CD4-positive, alpha-beta T cell treated with Interleukin-17A for 4 hours (primary cell): Measurements from ENCODE around the gene TMPRSS13.
"Not testable (repeated sequence)": the region's sequence is repeated elsewhere in the genome, so short reads cannot be mapped to it uniquely, and the experiment has no call there.

ENCODE experiments used
- DNase-seq: peaks from one replicate; pipeline ENCODE4 v3.0.0-alpha.2; 2020; ENCODE audit warnings: mixed read lengths

The TMPRSS13 gene

DNA sequence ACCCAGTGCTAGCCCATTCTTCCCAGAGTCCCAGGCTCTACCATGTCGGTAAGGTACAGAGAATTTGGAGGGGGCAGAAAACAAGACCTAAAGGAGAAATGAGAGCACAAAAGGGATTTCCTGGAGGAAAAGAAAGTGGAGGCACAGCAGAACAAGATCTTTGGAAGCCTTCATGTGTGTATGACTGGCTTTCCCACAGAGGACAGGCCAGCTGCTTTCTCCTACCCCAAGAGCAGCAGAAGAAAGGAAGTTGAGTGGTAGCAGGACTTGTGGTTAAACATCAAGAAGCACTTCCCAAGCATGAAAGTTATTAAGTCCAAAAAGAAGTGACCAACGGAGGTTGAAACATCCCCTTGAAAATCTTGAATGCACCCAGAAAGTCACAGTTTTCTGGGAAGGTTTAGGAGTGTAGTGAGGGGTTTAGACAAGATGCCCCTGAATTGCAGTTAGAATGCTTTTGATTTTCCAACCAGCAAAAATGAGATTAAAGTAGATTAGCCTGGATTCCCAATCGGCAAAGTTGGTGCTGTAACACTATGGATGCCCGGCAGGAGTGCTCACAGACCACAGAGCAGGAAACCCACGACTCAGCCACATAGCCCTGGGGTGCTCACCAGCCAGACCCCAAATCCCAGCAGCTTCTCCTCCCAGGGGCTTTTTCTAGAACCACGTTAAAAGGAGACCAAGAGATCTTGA, 608 bp downstream of the TMPRSS13 start:
- DNase-seq: no peak

DNA sequence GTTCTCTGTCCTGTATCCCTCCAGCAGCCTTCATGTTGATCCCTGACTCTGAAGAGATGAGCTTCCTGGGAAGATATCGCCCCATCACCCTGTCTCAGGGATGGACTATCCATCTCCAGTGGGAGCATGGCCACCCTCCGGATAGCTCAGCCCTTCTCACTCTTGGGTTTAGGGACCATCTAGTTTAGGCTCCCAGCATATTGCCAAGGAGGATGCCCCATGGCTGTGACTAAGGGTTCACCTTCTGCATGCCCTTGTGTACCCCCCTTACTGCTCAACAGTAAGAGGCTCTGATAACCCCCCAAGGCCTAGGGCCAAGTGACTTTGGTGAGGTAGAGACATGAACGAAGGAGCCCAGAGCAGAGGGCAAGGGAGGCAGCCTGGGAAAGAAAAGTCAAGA, 1.3 kb downstream of the TMPRSS13 start:
- no peak for DNase-seq

DNA sequence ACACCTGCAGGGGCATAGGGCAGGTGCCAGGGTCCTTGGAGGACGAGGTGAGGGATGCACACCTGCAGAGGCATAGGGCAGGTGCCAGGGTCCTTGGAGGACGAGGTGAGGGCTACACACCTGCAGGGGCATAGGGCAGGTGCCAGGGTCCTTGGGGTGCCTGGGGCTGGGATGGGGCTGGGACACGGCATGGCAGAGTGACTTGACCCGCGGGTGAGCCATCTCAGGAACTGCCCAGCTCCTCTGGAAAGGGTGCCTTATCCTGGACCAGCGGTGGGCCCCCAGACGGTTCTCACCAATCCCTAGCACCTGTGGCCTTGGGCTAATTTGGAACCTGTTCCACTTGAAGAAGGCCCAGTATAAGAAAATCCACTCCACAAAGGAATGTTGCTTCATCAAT, 3.0 kb downstream of the TMPRSS13 start:
- not testable (repeated sequence) for DNase-seq

DNA sequence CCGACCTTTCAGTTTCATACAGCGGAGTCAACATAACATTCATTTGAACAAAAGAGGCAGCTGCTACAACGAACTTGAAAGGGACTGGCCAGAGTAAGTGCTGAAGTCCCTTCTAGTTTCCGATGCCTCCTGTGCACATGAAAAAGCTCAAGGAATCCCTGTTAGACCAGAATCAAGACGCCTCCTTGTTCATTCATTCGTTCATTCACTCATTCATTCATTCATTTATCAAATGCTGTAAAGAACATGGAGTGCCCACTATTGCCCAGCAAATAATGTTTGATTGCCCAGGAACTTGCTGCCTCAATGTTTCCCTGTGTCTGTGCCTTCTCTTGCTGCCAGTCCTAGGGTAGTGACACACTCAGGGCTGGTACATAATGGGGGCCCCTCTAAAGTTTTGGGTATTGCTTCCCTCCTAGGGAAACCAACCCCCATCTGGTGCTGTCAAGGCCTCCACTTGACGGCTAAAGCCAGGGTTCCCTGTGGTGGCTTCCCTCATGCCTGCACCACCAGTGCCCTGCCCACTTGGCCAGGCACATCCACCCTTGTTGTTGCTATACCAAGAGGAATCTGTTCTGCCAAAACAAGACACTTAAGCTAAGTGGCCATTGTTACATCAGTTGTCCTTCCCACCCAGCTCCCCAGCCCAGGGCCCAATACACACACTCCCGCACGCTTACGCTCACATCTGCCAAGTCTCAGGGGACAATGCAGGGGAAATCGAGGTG, 3.8 kb downstream of the TMPRSS13 start:
- no peak for DNase-seq

DNA sequence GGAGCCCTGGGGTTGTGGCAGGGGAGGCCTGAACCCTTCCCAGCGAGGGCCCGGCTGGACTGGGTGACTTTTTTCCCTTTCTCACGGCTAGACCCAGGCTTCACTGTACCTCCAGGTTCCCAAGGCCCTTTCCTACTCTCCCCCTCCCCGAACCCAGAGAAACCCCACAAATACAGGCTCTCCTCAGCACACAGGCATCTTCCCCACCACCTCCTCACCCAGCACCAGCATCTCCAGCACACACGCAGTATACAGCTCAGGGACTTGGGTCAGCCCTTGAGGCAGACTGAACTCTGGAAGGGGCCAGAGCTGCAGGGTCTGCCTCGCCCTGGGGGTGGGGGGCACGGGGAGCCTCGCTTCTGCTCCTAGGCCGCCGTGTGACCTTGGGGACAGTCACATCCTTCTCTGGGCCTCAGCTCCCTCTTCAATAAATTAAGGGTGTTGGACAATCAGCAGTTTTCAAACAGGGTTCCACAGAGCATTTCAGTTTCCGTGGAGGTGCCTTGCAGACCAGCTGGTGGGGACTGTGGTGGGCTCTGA, 4.5 kb downstream of the TMPRSS13 start:
- no peak for DNase-seq

DNA sequence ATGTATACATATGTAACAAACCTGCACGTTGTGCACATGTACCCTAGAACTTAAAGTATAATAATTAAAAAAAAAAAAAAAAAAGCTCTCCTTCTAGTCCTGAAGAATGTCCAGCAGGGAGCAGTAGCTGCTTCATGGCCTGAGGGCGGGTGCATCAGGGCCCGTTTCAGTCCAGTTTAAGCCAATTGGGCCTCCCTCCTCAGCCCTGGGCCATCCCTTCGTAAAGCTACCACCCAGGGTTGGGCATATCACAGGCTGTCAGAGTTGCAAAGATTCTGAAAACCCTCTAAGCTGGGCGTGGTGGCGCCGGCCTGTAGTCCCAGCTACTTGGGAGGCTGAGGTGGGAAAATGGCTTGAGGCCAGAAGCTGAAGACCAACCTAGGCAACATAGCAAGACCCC, 5.4 kb downstream of the TMPRSS13 start:
- no peak for DNase-seq

DNA sequence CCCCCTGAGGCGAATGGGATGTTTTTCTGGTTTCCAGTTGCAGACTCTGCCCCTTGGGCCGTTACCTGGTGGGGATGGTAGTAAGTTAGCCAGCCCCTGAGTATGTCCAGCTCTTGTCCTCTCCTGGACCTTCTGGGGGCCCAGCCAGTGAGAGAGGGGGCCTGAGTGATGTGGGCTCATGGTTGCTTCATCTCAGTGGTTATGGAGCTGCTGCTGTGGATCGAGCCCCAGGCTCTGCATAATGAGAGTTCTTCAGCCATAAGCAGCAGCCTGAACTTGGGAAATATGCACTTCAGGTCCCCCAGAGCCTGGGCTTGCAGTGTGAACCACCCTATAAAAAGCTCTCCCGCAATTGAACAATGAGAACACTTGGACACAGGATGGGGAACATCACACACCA, 5.9 kb downstream of the TMPRSS13 start:
- DNase-seq: no peak

DNA sequence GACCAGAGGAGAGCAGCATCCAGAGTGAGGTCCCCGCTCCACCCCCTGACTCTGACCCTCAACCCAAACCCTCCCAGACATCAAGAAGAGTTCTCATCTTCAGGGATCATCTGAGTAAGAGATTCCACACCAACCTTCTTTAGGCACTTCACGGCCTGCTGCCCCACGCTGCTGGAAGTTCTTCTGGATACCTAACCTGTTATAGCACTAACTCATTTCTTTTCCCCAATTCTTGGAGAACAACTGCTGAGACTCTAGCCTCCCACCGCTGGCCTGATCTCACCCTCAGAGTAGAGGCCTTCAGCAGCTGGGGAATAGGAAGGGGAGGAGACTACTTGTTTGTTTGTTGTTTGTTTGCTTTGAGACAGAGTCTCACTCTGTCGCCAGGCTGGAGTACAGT, 7.3 kb downstream of the TMPRSS13 start:
- no peak for DNase-seq

DNA sequence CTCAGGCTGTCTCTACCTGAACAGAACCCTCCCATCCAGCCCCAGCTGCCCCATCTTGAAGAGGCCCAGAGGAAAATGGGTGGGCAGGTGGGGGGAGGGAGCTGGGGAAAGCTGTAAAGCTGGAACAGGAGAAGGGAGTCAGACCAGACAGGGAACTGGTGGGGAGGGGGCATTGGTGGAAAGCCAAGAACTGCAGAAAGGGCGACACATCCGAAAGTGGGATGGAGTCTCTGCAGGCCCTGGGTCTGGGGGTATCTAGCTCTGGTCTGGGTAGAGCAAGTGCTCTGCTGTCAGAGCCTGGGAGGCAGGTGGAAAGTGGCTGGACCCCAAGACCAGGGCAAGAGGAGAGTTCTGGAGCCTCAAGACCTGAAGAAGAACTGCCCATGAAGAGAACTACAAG, 7.7 kb downstream of the TMPRSS13 start:
- DNase-seq: no peak

DNA sequence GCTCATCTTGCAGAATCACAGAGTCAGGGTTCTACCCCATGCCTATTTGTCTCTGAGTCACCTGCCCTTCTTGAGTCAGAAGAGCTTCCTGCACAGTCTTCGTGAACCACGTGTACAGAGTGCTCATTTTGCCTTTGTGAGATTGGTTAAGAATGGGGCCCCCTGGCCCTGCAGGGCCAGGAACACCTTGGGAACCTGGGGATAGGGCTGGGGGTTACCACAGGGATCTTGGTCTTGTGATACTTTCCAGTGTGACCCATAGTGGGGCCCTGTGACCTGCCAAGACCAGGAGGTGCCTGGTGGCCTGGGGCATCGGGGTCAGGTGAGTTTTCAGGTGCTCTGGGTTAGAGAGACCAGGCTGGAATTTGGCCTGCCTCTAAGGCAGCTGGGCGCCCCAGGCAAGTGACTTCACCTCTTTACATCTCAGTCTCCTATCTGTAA, 9.4 kb downstream of the TMPRSS13 start:
- no peak for DNase-seq

DNA sequence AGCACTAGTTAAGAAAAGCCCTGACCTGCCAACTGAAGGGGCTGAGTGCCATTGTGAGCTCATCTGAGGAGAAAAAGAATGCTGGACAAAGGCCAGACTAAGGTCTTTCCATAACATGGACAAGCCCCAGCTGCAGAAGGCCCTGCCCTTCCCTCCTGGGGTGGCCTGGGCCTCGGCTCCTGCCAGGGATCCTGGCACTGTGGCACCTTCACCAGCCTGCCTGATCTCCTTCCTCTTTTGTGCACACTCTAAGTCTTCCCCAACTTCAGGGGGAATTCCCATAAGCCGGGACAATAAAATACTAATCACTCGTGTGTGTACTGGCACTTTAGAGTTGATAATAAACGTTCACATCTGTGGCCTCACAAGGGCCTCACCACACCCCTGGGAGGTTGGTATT, 9.9 kb downstream of the TMPRSS13 start:
- no peak for DNase-seq

DNA sequence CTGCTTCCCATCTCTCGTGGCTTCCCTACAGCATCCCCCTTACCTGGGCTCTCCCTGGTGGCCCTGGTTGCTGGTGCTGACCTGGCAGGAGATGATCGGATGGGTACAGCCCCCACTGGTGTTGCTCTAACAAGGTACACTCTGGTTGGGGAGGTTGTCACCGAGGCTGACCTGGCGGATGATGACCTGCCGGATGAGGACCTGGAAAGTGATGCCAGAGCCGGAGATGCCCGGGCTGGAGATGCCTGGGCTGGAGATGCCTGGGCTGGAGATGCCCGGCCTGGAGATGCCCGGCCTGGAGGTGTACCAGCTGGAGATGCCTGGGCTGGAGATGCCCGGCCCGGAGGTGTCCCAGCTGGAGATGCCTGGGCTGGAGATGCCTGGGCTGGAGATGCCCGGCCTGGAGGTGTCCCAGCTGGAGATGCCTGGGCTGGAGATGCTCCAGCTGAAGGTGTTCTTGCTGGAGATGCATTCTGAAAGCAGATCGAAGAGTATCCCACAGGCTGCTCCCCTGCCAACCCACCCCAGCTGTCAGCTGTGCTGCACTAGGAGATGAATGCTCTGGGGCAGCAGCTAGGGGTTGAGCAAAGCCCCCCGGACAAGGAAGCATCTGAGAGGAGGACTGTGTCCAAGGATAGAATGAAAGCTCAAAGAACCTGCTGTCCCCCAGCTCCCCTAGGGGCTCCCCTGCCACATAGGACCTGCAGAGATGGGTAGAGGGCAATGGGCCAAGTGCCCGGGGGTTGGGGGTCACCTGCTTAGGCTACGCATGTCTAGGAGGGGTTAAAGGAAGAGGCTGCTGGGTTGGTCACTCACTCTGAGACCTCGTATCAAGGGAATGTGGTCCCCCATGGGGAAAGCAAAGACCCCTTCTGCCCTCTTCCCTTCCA, 10.6 kb downstream of the TMPRSS13 start:
- DNase-seq: no peak

DNA sequence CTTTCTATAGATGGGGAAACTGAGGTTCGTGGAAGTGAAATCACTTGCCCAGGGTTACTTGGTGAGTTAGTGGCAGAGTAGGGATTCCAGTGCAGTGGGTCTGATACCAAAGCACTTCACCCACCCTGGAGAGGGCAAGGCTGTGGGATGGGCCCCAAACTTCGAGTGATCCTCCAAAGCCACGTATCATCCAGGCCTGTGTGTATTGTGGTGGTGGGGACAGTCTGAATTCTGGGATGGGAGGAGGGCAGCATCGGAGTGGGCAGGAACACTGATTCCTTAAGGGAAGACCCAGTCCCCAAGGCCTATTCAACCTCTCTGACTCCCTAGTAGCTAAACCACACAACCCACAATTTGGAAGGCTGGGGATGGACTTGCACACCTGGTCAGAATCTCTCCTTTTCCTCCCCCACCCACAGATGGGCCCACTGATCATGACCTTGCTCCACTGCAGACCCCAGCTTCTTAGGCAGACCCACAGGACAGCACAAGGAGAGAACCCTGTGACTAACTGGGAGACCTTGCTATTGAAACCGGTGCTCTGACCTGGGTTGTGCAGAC, 11.5 kb downstream of the TMPRSS13 start:
- no peak for DNase-seq

DNA sequence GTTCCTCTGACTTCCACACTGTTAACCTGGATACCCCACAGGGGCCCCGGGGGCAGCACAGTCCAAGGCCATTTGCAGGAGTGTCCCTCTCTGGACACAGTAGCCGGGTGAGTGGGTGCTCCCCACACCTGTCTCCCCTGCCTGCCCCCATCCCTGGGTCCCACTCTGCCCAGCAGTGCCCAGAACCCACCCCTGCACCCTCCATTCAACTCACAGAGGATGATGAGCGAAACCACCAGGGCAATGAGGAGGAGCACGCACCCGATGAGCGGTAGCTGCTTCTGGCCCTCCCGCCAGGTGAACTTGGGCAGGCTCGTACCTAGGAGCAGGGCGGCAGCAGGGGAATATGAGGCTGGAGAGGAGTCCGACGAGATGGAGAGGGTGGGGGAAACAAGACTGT, 12.2 kb downstream of the TMPRSS13 start:
- DNase-seq: no peak

DNA sequence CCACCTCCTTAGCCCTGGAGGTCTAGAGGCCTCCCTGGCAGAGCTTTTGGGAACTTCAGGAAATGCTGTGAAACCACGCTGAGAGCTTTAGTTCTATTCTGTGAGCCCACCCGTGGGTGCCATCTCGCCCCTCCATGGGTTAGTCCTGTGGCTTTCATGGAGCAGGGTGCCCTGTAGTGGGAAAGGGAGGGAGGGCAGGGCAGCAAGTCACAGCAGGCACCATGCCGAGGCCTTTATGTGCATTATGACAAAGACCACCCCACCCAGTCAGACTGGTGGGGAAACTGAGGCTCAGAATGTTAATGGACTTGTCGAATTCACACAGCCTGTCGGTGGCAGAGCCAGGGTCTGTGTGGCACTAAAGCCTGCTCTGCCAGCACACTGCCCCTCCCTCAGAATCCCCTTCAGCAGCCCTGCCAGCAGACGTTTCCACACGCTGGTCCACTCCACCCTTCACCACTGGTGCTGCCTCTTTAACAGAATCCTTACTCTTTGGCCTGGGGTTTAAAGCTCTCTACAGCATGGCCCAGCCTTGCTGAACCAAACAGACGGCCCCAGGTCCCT, 13.4 kb downstream of the TMPRSS13 start:
- no peak for DNase-seq

DNA sequence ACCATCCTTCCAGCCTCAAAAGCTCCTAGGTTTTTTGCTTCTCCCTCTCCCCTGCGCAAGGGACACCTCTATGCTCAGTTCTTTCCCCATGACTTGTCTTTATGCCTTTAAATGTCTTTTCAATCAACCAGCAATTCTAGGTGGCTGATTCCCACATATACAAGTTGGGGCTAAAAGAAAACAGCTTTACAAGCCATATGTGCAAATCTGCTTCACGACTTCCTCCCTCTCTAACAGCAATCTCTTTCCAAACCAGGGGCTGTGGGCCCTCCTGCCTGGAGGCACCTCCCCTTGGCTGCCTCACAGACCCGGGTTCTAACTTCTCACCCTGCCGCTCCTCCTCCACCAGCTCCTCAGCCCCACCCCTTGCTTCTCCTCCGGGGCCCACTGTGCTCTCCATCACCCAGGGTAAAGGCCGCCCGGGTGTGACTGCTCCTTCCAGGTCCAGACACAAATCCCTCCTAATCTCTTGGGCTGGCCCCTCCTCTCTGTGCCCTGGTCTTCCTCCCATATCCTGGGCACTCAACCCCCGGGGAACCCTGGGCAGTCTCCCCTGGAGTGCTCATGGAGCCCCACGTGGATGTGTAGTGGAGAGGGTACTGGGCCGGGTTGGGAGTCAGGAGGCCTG, 14.1 kb downstream of the TMPRSS13 start:
- DNase-seq: no peak

DNA sequence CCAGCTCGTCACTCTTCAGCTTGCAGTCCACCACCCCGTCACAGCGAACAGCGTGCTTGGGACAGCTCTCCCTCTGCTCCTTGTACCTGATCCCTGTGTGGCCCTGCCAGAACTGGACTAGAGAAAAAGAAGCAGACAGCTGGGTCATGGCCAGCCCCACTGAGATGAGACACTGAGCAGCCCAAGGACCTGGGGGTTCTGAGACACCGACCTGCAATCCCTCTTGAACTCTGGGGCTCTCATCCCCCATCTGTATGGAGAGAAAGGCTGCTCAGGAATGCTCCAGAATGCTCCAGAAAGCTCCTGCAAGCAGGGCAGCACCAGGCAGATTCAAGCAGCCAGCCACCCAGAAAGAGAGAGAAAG, 14.8 kb downstream of the TMPRSS13 start:
- no peak for DNase-seq

DNA sequence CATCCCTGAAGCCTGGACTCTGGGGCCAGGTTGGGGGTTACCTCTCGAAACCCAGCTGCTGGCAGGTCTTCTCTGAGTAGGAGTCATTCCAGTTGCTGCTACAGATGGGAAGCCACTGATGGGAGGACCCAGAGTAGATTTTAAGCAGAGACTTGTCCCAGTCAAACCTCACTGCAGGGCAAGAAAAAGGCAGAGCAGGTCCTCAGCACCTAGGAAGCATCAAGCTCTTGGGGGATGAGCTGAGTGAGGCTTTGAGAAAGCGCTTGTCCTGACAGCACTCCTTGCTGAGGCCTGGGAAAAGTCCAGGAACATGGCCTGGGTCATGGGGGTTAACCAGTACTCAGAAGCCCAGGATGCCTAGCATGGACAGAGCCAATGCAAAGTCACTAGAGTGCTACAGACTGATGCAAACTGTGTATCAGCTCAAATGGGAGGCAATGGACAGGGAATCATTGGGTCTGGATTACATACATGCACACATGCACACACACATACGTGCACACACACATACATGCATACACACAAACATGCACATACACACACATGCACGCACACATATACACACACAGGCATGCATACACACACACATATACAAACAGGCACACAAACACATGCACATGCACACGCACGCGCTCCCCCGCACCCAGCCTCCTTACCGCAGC, 15.3 kb downstream of the TMPRSS13 start:
- DNase-seq: no peak

DNA sequence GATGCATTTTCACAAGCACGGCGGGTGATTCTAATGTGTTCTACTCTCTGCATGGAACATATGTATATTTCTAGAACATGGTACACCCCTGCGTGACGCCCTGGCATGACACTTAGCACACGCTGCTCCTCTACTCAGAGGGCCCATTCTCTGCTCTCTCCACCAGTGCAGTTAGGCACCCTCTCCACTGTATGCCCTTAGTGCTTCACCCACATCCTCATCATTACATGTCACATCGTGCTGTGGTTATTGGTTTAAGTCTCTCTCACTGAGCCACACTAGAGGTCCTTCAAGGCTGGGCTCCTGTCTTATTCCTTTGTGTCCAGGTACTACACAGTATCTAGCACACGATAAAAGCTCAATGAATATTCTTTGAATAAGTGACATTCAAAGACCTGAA, 16.7 kb downstream of the TMPRSS13 start:
- DNase-seq: no peak

DNA sequence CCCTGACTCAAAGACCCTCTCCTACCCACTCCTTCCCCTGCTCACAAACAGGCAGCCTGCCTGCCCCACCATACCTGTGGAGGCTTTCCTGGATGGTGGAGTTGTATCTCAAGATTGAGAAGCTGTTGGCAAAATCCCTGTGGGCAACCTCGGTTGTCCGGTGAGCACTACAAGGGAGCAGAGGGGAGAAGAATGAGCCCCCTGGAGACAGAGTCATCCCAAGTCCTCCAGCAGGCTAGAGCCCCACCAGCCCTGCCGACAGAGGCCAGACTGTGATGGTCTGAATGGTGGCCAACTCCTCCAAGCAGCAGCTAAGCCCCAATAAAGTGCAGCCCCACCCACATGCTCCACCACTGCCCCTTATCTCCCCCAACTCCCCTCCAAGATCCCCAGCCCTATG, 17.5 kb downstream of the TMPRSS13 start:
- no peak for DNase-seq

DNA sequence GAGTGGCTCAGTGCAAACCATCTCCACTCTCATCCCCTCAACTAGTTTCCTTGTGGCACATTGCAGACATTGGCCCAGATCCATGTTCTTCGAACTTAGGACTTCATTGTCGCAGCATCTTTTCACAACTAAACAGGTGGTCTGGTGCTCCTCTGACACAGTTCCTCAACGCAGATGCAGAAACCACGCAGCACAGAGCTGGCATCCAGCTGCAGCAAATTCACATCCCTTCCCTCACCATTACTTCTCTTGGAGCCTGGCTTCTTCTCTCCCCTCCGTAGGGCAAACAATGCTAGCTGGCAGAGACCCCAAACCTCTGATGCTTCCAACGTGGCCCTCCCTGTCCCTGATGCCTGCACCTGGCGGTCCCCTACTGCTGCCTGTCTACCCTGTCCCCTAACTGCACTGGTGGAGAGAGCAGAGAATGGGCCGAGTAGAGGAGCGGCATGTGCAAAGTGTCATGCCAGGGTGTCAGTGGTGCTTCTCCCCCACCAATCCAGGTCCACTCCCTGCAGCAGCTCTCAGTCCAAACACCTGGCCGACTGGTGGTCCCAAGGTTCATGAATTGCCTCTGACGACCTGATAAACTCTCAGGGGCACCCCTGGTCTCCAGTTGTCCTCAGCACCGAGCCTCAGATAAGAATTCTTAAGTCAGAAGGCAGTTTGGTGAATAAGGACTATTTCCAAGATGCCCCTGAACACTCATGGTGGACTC, 18.1 kb downstream of the TMPRSS13 start:
- no peak for DNase-seq
